NCI-H1105 (cell line): ENCODE data around the gene MRPL58.
"Not testable (repeated sequence)": the region's sequence is repeated elsewhere in the genome, so short reads cannot be mapped to it uniquely, and the experiment has no call there.

Experiments used
- DNase-seq: peaks from one replicate; lab custom pipeline; 2025; lab: John Stamatoyannopoulos, UW

Gene MRPL58

GRCh38 chr17:74987909-74988711 is 24.4 kb upstream of the MRPL58 start:
- peak; percentile 3 for DNase-seq

GRCh38 chr17:74990581-74991105 is 21.8 kb upstream of the MRPL58 start:
- no peak for DNase-seq

DNA sequence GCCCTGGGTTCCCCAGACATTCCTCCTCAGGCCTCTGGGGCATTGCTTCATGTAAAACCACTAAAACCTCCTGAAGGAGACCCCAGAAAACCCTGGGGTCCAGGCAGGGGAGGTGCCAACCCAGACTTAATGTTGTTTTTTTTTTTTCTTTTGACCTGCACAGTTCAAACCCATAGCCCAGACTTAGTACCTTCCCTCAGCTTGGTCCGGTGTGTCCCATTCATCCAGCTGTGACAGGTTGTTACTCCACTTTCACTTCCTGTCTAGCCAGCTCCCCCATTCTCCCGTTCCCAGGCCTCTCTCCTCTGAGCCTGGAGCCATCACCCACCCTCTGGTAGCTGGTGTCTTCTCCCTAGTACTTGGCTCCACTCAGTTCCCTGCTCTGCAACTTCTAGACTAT is 20.2 kb upstream of the MRPL58 start:
- no peak for DNase-seq

DNA sequence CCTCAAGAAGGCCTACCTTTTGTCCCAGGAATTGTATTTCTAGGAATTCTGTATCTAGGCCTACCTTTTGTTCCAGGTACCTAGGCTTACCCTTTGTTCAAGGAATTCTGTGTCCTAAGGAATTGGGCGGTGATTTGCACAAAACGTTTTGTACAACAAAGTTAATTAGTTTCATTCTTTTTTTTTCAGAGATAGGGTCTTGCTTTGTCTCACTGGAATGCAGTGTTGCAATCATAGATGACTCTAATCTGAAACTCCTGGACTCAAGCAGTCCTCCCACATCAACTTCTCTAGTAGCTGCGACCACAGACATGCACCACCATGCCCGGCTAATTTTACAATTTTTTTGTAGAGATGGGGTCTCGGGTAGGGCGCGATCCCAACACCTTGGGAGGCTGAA is 18.0 kb upstream of the MRPL58 start:
- no peak for DNase-seq

DNA sequence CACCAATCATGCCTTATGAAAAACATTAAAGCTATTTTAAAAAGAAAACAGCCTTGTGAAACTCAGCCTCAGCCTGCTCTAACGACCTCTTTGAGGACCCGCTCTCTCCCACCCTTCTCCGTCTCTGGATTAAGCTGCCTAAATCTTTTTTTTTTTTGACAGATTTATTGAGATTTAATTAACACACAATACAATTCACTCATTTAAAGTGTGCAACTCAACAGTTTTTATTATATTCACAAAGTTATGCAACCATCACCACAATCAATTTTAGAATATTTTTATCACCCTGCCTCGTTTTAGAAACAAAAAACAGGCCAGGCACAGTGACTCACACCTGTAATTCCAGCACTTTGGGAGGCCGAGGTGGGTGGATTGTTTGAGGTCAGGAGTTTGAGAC is 16.6 kb upstream of the MRPL58 start:
- no peak for DNase-seq

DNA sequence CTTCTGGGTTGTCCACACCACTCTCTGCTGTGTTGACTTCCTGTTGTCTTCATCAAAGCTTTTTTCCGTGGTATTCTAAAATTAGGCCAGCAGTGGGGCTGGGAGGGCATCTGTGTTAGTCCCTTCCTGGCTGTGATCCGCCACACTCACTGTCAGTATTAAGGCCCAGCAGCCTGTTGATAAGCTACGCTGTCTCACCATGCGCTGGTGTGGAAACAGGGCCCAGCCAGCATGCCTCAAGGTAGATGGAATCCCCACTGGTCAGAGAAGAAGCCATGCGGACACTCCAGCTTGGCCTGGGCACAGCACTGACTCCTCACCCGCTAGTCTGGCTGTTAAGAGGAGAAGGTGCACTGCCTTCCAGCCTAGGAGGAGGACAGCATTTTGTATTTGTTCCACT is 13.7 kb upstream of the MRPL58 start:
- DNase-seq = no peak

DNA sequence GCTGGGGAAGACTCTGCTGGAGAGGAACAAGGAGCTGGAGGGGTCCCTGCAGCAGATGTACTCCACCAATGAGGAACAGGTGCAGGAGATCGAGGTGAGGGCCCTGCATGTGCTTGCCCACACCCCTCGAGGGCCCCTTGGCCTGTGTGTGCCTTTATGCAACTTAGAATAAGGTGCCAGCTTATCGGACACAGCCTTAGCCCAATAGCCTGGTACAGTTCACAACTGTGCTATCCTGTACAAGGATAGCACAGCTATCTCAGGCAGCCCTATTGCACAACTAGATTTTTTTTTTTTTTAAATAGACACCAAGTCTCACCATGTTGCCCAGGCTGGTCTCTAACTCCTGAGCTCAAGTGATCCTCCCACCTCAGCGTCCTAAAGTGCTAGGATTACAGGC is 12.9 kb upstream of the MRPL58 start:
- no peak for DNase-seq

- no peak for DNase-seq
Observed at GRCh38 chr17:75001915-75002843, 10.3 kb upstream of the MRPL58 start.

DNA sequence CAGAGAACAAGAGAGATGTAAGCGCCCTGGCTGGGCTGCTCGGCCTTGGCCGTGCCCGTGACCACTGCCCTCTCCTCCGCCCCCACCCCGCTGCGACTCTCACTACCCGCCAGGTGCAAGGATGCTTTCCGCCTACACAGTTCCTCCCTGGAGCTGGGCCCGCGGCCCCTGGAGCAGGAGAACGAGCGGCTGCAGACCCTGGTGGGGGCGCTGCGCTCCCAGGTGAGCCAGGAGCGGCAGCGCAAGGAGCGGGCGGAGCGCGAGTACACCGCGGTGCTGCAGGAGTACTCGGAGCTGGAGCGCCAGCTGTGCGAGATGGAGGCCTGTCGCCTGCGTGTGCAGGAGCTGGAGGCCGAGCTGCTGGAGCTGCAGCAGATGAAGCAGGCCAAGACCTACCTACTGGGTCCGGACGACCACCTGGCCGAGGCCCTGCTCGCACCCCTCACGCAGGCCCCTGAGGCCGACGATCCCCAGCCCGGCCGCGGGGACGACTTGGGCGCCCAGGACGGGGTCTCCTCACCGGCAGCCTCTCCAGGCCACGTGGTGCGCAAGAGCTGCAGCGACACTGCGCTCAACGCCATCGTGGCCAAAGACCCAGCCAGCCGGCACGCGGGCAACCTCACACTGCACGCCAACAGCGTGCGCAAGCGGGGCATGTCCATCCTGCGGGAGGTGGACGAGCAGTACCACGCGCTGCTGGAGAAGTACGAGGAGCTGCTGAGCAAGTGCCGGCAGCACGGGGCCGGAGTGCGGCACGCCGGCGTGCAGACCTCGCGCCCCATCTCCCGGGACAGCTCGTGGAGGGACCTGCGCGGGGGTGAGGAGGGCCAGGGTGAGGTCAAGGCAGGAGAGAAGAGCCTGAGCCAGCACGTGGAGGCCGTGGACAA is 9.2 kb upstream of the MRPL58 start:
- DNase-seq = no peak

GRCh38 chr17:75003957-75004355 is 8.5 kb upstream of the MRPL58 start:
- DNase-seq = no peak

DNA sequence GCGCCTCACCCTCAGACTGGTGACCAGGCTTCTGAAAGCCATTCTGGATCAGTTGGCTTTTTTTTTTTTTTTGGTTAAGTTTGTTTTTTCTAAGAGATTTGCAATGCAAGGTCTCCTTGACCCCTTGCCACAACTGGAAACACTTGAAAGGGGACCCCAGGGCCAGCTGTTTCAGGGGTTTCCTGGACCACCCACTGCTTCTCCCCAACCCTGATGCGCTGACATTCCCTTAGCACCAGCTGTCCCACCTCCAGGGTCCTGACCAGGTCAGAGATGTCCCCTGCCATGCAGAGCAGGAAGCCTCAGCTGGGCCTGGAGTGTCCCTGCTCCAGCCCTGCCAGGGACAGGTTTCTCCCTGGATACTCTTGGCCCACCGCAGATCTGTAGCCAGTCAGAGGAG is 8.1 kb upstream of the MRPL58 start:
- no peak for DNase-seq

GRCh38 chr17:75005291-75005690 is 7.2 kb upstream of the MRPL58 start:
- no peak for DNase-seq

DNA sequence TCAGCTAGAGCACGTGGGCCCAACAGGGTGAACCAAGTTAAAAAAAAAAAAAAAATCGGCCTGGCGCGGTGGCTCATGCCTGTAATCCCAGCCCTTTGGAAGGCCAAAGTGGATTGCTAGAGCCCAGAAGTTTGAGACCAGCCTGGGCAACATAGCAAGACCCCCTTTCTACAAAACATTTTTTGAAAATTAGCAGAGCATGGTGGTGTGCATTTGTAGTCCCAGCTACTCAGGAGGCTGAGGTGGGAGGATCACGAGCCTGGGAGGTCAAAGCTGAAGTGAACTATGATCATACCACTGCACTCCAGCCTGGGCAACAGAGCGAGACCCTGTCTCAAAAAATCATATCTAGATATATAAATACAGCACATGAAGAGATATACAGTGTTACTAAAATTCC is 6.4 kb upstream of the MRPL58 start:
- not testable (repeated sequence) for DNase-seq

GRCh38 chr17:75006653-75007052 is 5.8 kb upstream of the MRPL58 start:
- no peak for DNase-seq

DNA sequence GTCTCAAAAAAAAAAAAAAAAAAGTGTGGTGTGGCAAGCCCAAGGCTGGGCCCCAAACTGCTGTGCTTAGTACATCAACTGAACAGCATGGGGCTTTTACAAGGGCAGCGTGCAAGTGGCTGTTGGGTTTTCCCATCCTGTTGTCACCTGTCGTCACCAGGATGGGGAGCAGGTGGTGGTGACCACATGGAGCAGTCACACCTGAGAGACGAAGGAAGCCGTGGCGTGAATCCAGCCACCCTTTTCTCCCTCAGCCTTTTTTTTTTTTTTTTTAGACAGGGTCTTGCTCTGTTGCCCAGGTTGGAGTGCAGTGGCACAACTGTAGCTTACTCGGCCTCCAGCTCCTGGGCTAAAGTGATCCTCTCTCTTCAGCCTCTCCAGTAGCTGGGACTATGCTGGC is 4.1 kb upstream of the MRPL58 start:
- no peak for DNase-seq

GRCh38 chr17:75009139-75009724 is 3.2 kb upstream of the MRPL58 start:
- DNase-seq = no peak

- no peak for DNase-seq
Observed at GRCh38 chr17:75010683-75011400, 1.6 kb upstream of the MRPL58 start.

- DNase-seq = no peak
Observed at GRCh38 chr17:75011401-75012095, 922 bp upstream of the MRPL58 start.

GRCh38 chr17:75012096-75012345 is 449 bp upstream of the MRPL58 start:
- DNase-seq = no peak

- DNase-seq = no peak
Observed at GRCh38 chr17:75013092-75013559, 656 bp downstream of the MRPL58 start.
